ENCODE data around the gene EIF2A.

The EIF2A gene

GRCh38 chr3:150547045-150547741 is 606 bp downstream of the EIF2A start:
- DNase-seq (ENCODE audit: low read depth in 1 of 2, low spot score in 1 of 2): peak in 1 of 2 experiments; percentile 35
- Histone ChIP-seq H3K27me3 (ENCODE audit: insufficient read depth, poor library complexity, severe bottlenecking) (no peaks in the 10 kb centered on the region), H3K27ac (replicated peaks) (peak overlapping the region; percentile 96), H3K4me3 (replicated peaks; ENCODE audit: insufficient read depth, low read length) (peak overlapping the region; percentile 96)
- TF ChIP-seq GABPA (IDR thresholded peaks at IDR 0.05; ENCODE audit: low read depth) (no peak), CTCF (IDR thresholded peaks at IDR 0.05; ENCODE audit: insufficient read depth, low read length) (no peak), SPI1 (IDR thresholded peaks at IDR 0.05; ENCODE audit: borderline replicate concordance, low read depth) (no peak; the same call in 1 of the 2 replicates), POLR2AphosphoS5 (IDR thresholded peaks at IDR 0.05; ENCODE audit: low read depth) (no peak; the same call in 1 of the 2 replicates)
- TF ChIP-seq, protein P1, sequence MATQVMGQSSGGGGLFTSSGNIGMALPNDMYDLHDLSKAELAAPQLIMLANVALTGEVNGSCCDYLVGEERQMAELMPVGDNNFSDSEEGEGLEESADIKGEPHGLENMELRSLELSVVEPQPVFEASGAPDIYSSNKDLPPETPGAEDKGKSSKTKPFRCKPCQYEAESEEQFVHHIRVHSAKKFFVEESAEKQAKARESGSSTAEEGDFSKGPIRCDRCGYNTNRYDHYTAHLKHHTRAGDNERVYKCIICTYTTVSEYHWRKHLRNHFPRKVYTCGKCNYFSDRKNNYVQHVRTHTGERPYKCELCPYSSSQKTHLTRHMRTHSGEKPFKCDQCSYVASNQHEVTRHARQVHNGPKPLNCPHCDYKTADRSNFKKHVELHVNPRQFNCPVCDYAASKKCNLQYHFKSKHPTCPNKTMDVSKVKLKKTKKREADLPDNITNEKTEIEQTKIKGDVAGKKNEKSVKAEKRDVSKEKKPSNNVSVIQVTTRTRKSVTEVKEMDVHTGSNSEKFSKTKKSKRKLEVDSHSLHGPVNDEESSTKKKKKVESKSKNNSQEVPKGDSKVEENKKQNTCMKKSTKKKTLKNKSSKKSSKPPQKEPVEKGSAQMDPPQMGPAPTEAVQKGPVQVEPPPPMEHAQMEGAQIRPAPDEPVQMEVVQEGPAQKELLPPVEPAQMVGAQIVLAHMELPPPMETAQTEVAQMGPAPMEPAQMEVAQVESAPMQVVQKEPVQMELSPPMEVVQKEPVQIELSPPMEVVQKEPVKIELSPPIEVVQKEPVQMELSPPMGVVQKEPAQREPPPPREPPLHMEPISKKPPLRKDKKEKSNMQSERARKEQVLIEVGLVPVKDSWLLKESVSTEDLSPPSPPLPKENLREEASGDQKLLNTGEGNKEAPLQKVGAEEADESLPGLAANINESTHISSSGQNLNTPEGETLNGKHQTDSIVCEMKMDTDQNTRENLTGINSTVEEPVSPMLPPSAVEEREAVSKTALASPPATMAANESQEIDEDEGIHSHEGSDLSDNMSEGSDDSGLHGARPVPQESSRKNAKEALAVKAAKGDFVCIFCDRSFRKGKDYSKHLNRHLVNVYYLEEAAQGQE (IDR thresholded peaks at IDR 0.05; ENCODE audit: insufficient replicate concordance, low read depth): no peak

DNA sequence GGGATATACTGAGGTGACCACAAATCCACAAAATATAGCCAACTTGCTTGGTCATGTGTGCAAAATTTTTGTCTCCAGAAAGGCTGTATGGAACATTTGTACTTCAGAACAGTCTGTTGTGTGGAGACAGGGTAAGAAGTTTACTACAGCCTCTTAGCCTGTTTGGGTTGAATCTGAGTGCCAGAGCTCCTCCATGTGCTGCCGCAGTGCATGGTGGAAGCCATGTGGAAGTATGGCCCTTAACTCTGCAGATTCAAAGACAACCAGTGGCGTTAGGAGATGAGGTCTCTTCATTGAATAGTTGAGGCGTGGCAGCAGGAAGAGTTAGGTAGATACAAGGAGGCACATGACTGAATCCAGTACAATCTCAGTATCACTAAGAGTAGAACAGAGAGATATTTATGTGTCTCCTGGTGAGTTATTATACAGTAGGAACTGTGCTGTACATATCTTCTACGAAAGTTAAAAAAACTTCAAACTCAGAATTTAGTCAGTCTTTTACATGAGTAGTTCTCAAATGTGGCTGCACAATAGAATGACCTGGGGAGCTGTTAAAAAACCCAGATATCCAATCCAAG is 9.4 kb downstream of the EIF2A start:
- no peak for TF ChIP-seq POLR2AphosphoS5 (IDR thresholded peaks at IDR 0.05; ENCODE audit: low read depth)
- TF ChIP-seq GABPA (IDR thresholded peaks at IDR 0.05; ENCODE audit: low read depth): no peak
- TF ChIP-seq, protein P1 (IDR thresholded peaks at IDR 0.05; ENCODE audit: insufficient replicate concordance, low read depth): no peak
- TF ChIP-seq CTCF (IDR thresholded peaks at IDR 0.05; ENCODE audit: insufficient read depth, low read length): no peak
- no peak for TF ChIP-seq SPI1 (IDR thresholded peaks at IDR 0.05; ENCODE audit: borderline replicate concordance, low read depth)

GRCh38 chr3:150556792-150557191 is 10.2 kb downstream of the EIF2A start:
- no peak for DNase-seq (ENCODE audit: low read depth in 1 of 2, low spot score in 1 of 2)
- TF ChIP-seq CTCF (IDR thresholded peaks at IDR 0.05; ENCODE audit: insufficient read depth, low read length) (no peak), POLR2AphosphoS5 (IDR thresholded peaks at IDR 0.05; ENCODE audit: low read depth) (no peak), SPI1 (IDR thresholded peaks at IDR 0.05; ENCODE audit: borderline replicate concordance, low read depth) (no peak), GABPA (IDR thresholded peaks at IDR 0.05; ENCODE audit: low read depth) (no peak)
- TF ChIP-seq, protein P1 (IDR thresholded peaks at IDR 0.05; ENCODE audit: insufficient replicate concordance, low read depth): no peak
- no peak overlapping the region for H3K4me3 ChIP-seq (replicated peaks; ENCODE audit: insufficient read depth, low read length)
- H3K27me3 ChIP-seq (ENCODE audit: insufficient read depth, poor library complexity, severe bottlenecking): no peaks in the 10 kb centered on the region
- no peak overlapping the region for H3K27ac ChIP-seq (replicated peaks)

More for the DNA sequence above, 9.4 kb downstream of the EIF2A start:
- H3K27ac ChIP-seq (replicated peaks): no peak overlapping the region
- H3K4me3 ChIP-seq (replicated peaks; ENCODE audit: insufficient read depth, low read length): no peak overlapping the region
- no peak for DNase-seq (ENCODE audit: low read depth in 1 of 2, low spot score in 1 of 2)
- H3K27me3 ChIP-seq (ENCODE audit: insufficient read depth, poor library complexity, severe bottlenecking): no peaks in the 10 kb centered on the region
